ENCODE measurements around the gene FAM131B. TPM values are rescaled to one million over a fixed set of nuclear protein-coding genes. Genes with fewer than 3 reads are reported as not detected.

The FAM131B gene
- total RNA-seq, 2 donors from 2014 or later, result 2.9 TPM

- Mint-ChIP-seq H3K27me3 (no peaks in the 10 kb centered on the region), H3K36me3 (no peaks in the 10 kb centered on the region), H3K4me1 (ENCODE audit: low read depth in 2 of 2) (peaks cover 25 to 29% of the 10 kb centered on the region in 2 donors), H3K4me3 (peak overlapping the region; percentile 94), H3K27ac (peak overlapping the region in 1 of 2 donors; percentile 12), H3K9me3 (no peaks in the 10 kb centered on the region)
- no peak for ATAC-seq
- peak; percentile 31 for DNase-seq (ENCODE audit: low spot score)
Observed at GRCh38 chr7:143382126-143382790, 19.7 kb upstream of the FAM131B start.

GRCh38 chr7:143381427-143382125 lies 19.1 kb upstream of the FAM131B start:
- DNase-seq (ENCODE audit: low spot score) (peak; percentile 56), ATAC-seq (no peak)
- H3K4me3 Mint-ChIP-seq, result peak overlapping the region; percentile 94
- H3K27ac Mint-ChIP-seq, result peak overlapping the region in 1 of 2 donors; percentile 12
- H3K9me3 Mint-ChIP-seq, result no peaks in the 10 kb centered on the region
- H3K36me3 Mint-ChIP-seq, result no peaks in the 10 kb centered on the region
- no peaks in the 10 kb centered on the region for H3K27me3 Mint-ChIP-seq
- H3K4me1 Mint-ChIP-seq (ENCODE audit: low read depth in 2 of 2), result peaks cover 32 to 34% of the 10 kb centered on the region in 2 donors

- Mint-ChIP-seq H3K36me3 (no peaks in the 10 kb centered on the region), H3K4me3 (peak within 1 kb of the TSS; percentile 94), H3K27me3 (no peaks in the 10 kb centered on the region), H3K27ac (peak within 1 kb of the TSS; percentile 93 to 99), H3K9me3 (no peaks in the 10 kb centered on the region), H3K4me1 (ENCODE audit: low read depth in 2 of 2) (peaks cover 39 to 42% of the 10 kb centered on the region in 2 donors)
- ATAC-seq, result peak; percentile 87 to 93
- peak; percentile 96 for DNase-seq (ENCODE audit: low spot score)
Observed at GRCh38 chr7:143380646-143381426, 18.3 kb upstream of the FAM131B start, which contains the start of gene ZYX. Gene ZYX (plus strand): TSS chr7:143381345. CDS start chr7:143381572, 227 bp downstream.

- H3K36me3 Mint-ChIP-seq, result no peaks in the 10 kb centered on the region
- H3K27me3 Mint-ChIP-seq, result no peaks in the 10 kb centered on the region
- peak overlapping the region; percentile 93 to 99 for H3K27ac Mint-ChIP-seq
- DNase-seq (ENCODE audit: low spot score) (peak; percentile 80), ATAC-seq (peak; percentile 64 to 66)
- H3K4me3 Mint-ChIP-seq, result peak overlapping the region; percentile 94
- no peaks in the 10 kb centered on the region for H3K9me3 Mint-ChIP-seq
- peaks cover 45 to 48% of the 10 kb centered on the region in 2 donors for H3K4me1 Mint-ChIP-seq (ENCODE audit: low read depth in 2 of 2)
Observed at GRCh38 chr7:143380260-143380645, 17.7 kb upstream of the FAM131B start.

- H3K4me1 Mint-ChIP-seq (ENCODE audit: low read depth in 2 of 2), result peaks cover 50 to 53% of the 10 kb centered on the region in 2 donors
- no peaks in the 10 kb centered on the region for H3K36me3 Mint-ChIP-seq
- DNase-seq (ENCODE audit: low spot score) (peak; percentile 54), ATAC-seq (no peak)
- no peaks in the 10 kb centered on the region for H3K9me3 Mint-ChIP-seq
- H3K27me3 Mint-ChIP-seq, result no peaks in the 10 kb centered on the region
- H3K4me3 Mint-ChIP-seq, result peak overlapping the region; percentile 94
- peak overlapping the region; percentile 93 to 99 for H3K27ac Mint-ChIP-seq
Observed at GRCh38 chr7:143379611-143380259, 17.2 kb upstream of the FAM131B start.

- DNase-seq (ENCODE audit: low spot score) (peak; percentile 64), ATAC-seq (no peak)
- Mint-ChIP-seq H3K36me3 (no peaks in the 10 kb centered on the region), H3K9me3 (no peaks in the 10 kb centered on the region), H3K27ac (peak overlapping the region; percentile 93 to 95), H3K4me1 (ENCODE audit: low read depth in 2 of 2) (peaks cover 70 to 79% of the 10 kb centered on the region in 2 donors), H3K4me3 (peak overlapping the region; percentile 74), H3K27me3 (no peaks in the 10 kb centered on the region)
Observed at GRCh38 chr7:143376396-143376795, 13.9 kb upstream of the FAM131B start.

- Mint-ChIP-seq H3K36me3 (no peaks in the 10 kb centered on the region), H3K4me3 (peak overlapping the region; percentile 74), H3K27ac (peak overlapping the region; percentile 93 to 95), H3K27me3 (no peaks in the 10 kb centered on the region), H3K4me1 (ENCODE audit: low read depth in 2 of 2) (peaks cover 76 to 87% of the 10 kb centered on the region in 2 donors), H3K9me3 (no peaks in the 10 kb centered on the region)
- ATAC-seq (peak; percentile 82 to 83), DNase-seq (ENCODE audit: low spot score) (peak; percentile 75)
Observed at GRCh38 chr7:143375298-143376034, 13.0 kb upstream of the FAM131B start.

- no peak for ATAC-seq
- Mint-ChIP-seq H3K36me3 (no peaks in the 10 kb centered on the region), H3K4me1 (ENCODE audit: low read depth in 2 of 2) (peaks cover 71 to 81% of the 10 kb centered on the region in 2 donors), H3K4me3 (peak overlapping the region; percentile 74), H3K9me3 (no peaks in the 10 kb centered on the region), H3K27ac (peak overlapping the region; percentile 93 to 95), H3K27me3 (no peaks in the 10 kb centered on the region)
- no peak for DNase-seq (ENCODE audit: low spot score)
Observed at GRCh38 chr7:143374561-143374960, 12.0 kb upstream of the FAM131B start.

- Mint-ChIP-seq H3K4me3 (peak overlapping the region; percentile 30), H3K4me1 (ENCODE audit: low read depth in 2 of 2) (peaks cover 59 to 69% of the 10 kb centered on the region in 2 donors), H3K9me3 (no peaks in the 10 kb centered on the region), H3K36me3 (no peaks in the 10 kb centered on the region), H3K27ac (peak overlapping the region; percentile 93 to 95), H3K27me3 (no peaks in the 10 kb centered on the region)
- DNase-seq (ENCODE audit: low spot score) (peak; percentile 35), ATAC-seq (no peak)
Observed at GRCh38 chr7:143373255-143373794, 10.8 kb upstream of the FAM131B start.

- no peaks in the 10 kb centered on the region for H3K27me3 Mint-ChIP-seq
- H3K9me3 Mint-ChIP-seq, result no peaks in the 10 kb centered on the region
- ATAC-seq (peak; percentile 78), DNase-seq (ENCODE audit: low spot score) (peak; percentile 77)
- peaks cover 51 to 60% of the 10 kb centered on the region in 2 donors for H3K4me1 Mint-ChIP-seq (ENCODE audit: low read depth in 2 of 2)
- H3K27ac Mint-ChIP-seq, result peak overlapping the region; percentile 78 to 86
- H3K36me3 Mint-ChIP-seq, result no peaks in the 10 kb centered on the region
- peak overlapping the region; percentile 69 for H3K4me3 Mint-ChIP-seq
Observed at GRCh38 chr7:143372070-143372469, 9.6 kb upstream of the FAM131B start.

GRCh38 chr7:143369678-143370651 lies 7.5 kb upstream of the FAM131B start:
- Mint-ChIP-seq H3K4me3 (no peak overlapping the region), H3K4me1 (ENCODE audit: low read depth in 2 of 2) (peaks cover 31 to 39% of the 10 kb centered on the region in 2 donors), H3K9me3 (no peaks in the 10 kb centered on the region), H3K27ac (no peak overlapping the region), H3K27me3 (peaks cover 3 to 6% of the 10 kb centered on the region in 2 donors), H3K36me3 (no peaks in the 10 kb centered on the region)
- no peak for DNase-seq (ENCODE audit: low spot score)
- ATAC-seq, result no peak

- no peaks in the 10 kb centered on the region for H3K36me3 Mint-ChIP-seq
- no peak overlapping the region for H3K27ac Mint-ChIP-seq
- H3K9me3 Mint-ChIP-seq, result no peaks in the 10 kb centered on the region
- DNase-seq (ENCODE audit: low spot score) (no peak), ATAC-seq (no peak)
- H3K27me3 Mint-ChIP-seq, result peaks cover 18 to 19% of the 10 kb centered on the region in 2 donors
- no peak overlapping the region for H3K4me3 Mint-ChIP-seq
- peaks cover 19 to 25% of the 10 kb centered on the region in 2 donors for H3K4me1 Mint-ChIP-seq (ENCODE audit: low read depth in 2 of 2)
Observed at GRCh38 chr7:143368387-143368786, 5.9 kb upstream of the FAM131B start.

Measured in natural killer cell treated with Interleukin-12 subunit alpha and Interleukin-12 subunit beta and Interleukin-15 and Interleukin-18, amount 100 ng/mL, for 72 hours (primary cell).